MCF 10A (cell line): Measurements from ENCODE around the gene ARFGAP1. TPM values are rescaled to one million over a fixed set of nuclear protein-coding genes. Genes with fewer than 3 reads are reported as not detected.

Experiments used
- BruUV-seq: library from RNA; stranded (reverse); fragments of 400-500 nt; replicated peaks from 2 replicates; lab custom pipeline; 2021; lab: Mats Ljungman, UMichigan
- CTCF ChIA-PET: fragments of 300-600 bp; sonication (Branson Sonifier 250); formaldehyde crosslinking; extraction: SDS; loops from one replicate; lab custom pipeline; 2021; ENCODE audit warnings: antibody characterized with exemption, inconsistent platforms; lab: Yijun Ruan, JAX
- POLR2A ChIA-PET: fragments of 300-600, 350-650 bp; sonication (Branson Sonifier 250); formaldehyde crosslinking; extraction: SDS; loops from one replicate; lab custom pipeline; 2020; ENCODE audit warnings: antibody characterized with exemption, inconsistent platforms; lab: Yijun Ruan, JAX
- DNase-seq: peaks from one replicate; pipeline ENCODE4 v3.0.0-alpha.2; 2018; ENCODE audit not compliant: unreplicated experiment
- H3K27ac Mint-ChIP-seq: one replicate; pipeline ENCODE4 v1.8.0; 2022; ENCODE audit warnings: mild to moderate bottlenecking, low read depth, mixed read lengths; ENCODE audit not compliant: unreplicated experiment
- H3K27me3 Mint-ChIP-seq: one replicate; pipeline ENCODE4 v1.8.0; 2022; ENCODE audit warnings: mixed read lengths; ENCODE audit not compliant: insufficient read depth, unreplicated experiment
- H3K36me3 Mint-ChIP-seq: one replicate; pipeline ENCODE4 v1.8.0; 2022; ENCODE audit warnings: mild to moderate bottlenecking, moderate library complexity, mixed read lengths; ENCODE audit not compliant: insufficient read depth, unreplicated experiment
- H3K4me1 Mint-ChIP-seq: one replicate; pipeline ENCODE4 v1.8.0; 2022; ENCODE audit warnings: mixed read lengths; ENCODE audit not compliant: insufficient read depth, unreplicated experiment
- H3K4me3 Mint-ChIP-seq: one replicate; pipeline ENCODE4 v1.8.0; 2022; ENCODE audit warnings: mild to moderate bottlenecking, moderate library complexity, mixed read lengths; ENCODE audit not compliant: unreplicated experiment
- H3K9me3 Mint-ChIP-seq: one replicate; pipeline ENCODE4 v1.8.0; 2022; ENCODE audit warnings: mixed read lengths; ENCODE audit not compliant: unreplicated experiment
- intact Hi-C: fragments of 100-400 bp; cut with micrococcal nuclease; formaldehyde crosslinking; loops from 2 replicates; pipeline ENCODE4 v1.14.1; 2022
- total RNA-seq: library from RNA; stranded (reverse); gene quantifications from 2 replicates; pipeline ENCODE4 v1.2.3, GENCODE V29; 2022
- TF ChIP-seq, protein P1 (sequence below): fragments of 200-600 bp; IDR thresholded peaks from one replicate; pipeline ENCODE4 v1.8.0; 2022; ENCODE audit warnings: antibody characterized with exemption, mild to moderate bottlenecking; ENCODE audit not compliant: unreplicated experiment

Gene ARFGAP1
- total RNA-seq, 1 experiment from 2014 or later = 93.6 TPM

DNA sequence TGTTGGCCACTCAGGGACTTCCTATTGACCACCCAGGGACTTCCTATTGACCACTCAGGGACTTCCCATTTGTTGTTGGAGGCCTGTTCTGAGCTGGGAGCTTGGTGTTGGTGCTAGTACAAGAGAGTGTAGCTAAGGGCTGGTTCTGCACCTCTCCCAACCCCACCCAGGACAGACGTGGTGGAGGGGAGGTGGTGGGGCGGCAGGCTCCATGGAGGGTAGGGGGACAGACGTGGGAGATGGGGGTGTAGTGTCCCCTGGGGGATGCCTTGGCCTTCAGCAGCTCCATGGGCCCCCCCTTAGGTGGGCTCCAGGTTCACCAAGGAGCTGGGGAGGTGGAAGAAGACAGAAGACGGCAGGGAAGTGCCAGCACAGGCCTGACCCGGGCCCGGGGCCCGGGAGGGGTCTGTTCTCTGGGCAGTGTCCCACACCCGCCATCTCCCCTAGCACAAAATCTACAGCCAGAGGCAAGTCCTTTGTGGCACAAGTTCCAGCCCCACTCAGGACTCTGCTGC is 54.7 kb downstream of the ARFGAP1 start:
- Mint-ChIP-seq H3K27ac (no peak overlapping the region), H3K9me3 (peaks cover 9% of the 10 kb centered on the region), H3K36me3 (no peaks in the 10 kb centered on the region), H3K4me1 (no peaks in the 10 kb centered on the region), H3K27me3 (peaks cover 22% of the 10 kb centered on the region), H3K4me3 (no peak overlapping the region)
- no peak for DNase-seq
- CTCF ChIA-PET = interaction anchor here (0.5 to 1.2 kb wide), 2 partner anchors 17 to 377 kb away, joined by 3 read pairs; no protein-coding TSS in a partner anchor
- intact Hi-C loops = no loop called here
- POLR2A ChIA-PET = interaction anchor here (0.6 kb wide), 1 partner anchor 10 kb away, joined by 3 read pairs; no protein-coding TSS in a partner anchor
- no TSS peak for BruUV-seq
- TF ChIP-seq, protein P1, sequence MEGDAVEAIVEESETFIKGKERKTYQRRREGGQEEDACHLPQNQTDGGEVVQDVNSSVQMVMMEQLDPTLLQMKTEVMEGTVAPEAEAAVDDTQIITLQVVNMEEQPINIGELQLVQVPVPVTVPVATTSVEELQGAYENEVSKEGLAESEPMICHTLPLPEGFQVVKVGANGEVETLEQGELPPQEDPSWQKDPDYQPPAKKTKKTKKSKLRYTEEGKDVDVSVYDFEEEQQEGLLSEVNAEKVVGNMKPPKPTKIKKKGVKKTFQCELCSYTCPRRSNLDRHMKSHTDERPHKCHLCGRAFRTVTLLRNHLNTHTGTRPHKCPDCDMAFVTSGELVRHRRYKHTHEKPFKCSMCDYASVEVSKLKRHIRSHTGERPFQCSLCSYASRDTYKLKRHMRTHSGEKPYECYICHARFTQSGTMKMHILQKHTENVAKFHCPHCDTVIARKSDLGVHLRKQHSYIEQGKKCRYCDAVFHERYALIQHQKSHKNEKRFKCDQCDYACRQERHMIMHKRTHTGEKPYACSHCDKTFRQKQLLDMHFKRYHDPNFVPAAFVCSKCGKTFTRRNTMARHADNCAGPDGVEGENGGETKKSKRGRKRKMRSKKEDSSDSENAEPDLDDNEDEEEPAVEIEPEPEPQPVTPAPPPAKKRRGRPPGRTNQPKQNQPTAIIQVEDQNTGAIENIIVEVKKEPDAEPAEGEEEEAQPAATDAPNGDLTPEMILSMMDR = no peak

DNA sequence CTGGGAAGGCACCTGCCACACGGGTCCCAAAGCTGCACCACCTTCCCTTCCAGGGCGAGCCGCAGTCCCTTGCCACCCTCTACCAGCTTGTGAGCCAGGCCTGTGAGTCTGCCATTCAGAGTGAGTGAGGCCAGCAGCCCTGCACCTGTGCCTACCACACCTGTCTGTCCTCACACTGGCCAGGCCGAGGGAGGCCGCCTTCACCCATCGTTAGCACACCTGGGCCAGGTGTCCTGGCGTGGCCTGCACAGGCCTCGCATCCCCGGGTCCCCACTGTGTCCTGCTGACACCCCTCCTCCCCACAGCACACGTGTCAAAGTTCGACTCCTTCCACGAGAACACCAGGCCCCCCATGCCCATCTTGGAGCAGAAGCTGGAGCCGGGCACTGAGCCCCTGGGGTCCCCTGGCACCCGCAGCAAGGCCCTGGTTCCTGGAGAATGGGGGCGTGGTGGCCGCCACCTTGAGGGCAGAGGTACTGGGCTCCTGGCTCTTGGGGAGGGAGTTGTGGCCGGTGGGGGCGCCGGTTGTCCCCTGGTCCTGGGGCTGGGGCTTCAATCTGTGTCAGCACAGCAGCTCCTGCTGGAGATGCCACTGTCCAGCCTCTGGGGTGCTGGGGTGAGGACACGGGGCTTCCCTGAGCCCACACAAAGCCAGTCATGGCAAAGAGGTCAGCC is 55.5 kb downstream of the ARFGAP1 start:
- no peak for DNase-seq
- TF ChIP-seq, protein P1 = no peak
- CTCF ChIA-PET = interaction anchor here (0.5 kb wide), 1 partner anchor 378 kb away, joined by 3 read pairs; no protein-coding TSS in a partner anchor
- peaks cover 9% of the 10 kb centered on the region for H3K9me3 Mint-ChIP-seq
- no TSS peak for BruUV-seq
- POLR2A ChIA-PET = interaction anchor here (0.6 kb wide), 1 partner anchor 10 kb away, joined by 3 read pairs; no protein-coding TSS in a partner anchor
- intact Hi-C loops = no loop called here
- no peak overlapping the region for H3K4me3 Mint-ChIP-seq
- peaks cover 15% of the 10 kb centered on the region for H3K27me3 Mint-ChIP-seq
- H3K36me3 Mint-ChIP-seq = no peaks in the 10 kb centered on the region
- no peaks in the 10 kb centered on the region for H3K4me1 Mint-ChIP-seq
- H3K27ac Mint-ChIP-seq = no peak overlapping the region

DNA sequence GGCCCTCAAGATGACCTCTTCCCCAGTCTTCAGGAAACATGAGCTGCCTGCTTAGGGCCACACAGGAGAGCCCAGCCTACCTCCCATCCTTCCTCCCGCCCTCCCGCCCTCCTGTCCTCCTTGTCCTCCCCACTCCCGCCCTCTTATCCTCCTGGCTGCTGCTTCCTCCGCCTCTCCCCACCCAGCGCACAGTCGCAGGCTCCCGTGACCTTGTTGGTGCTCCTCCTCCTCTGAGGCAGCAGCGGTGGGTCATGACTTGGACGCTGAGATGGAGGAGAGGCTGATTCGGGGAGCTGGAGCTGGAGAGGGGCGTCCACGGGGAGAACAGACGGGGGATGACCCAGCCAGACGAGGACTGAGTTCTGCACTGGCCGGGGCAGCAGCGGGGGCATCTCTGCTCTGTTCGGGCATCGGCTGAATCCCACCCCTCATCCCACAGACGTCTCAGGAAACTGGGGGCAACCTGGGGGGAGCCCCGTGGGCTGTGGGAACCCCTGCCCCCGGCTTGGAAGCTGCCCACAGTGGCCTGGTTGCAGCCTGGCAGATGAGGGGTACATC is 56.2 kb downstream of the ARFGAP1 start:
- ChIA-PET CTCF (interaction anchor here (0.5 kb wide), 1 partner anchor 216 kb away, joined by 3 read pairs; no protein-coding TSS in a partner anchor), POLR2A (no interaction called here)
- no peak for DNase-seq
- Mint-ChIP-seq H3K27ac (no peak overlapping the region), H3K4me1 (no peaks in the 10 kb centered on the region), H3K9me3 (peaks cover 9% of the 10 kb centered on the region), H3K36me3 (no peaks in the 10 kb centered on the region), H3K4me3 (no peak overlapping the region), H3K27me3 (peaks cover 9% of the 10 kb centered on the region)
- intact Hi-C loops = no loop called here
- BruUV-seq = no TSS peak
- TF ChIP-seq, protein P1 = no peak
